ENCODE results near the gene SDC1.
A peak's percentile ranks its signal among the peaks of the same experiment; 100 is the strongest.

The SDC1 gene

DNA sequence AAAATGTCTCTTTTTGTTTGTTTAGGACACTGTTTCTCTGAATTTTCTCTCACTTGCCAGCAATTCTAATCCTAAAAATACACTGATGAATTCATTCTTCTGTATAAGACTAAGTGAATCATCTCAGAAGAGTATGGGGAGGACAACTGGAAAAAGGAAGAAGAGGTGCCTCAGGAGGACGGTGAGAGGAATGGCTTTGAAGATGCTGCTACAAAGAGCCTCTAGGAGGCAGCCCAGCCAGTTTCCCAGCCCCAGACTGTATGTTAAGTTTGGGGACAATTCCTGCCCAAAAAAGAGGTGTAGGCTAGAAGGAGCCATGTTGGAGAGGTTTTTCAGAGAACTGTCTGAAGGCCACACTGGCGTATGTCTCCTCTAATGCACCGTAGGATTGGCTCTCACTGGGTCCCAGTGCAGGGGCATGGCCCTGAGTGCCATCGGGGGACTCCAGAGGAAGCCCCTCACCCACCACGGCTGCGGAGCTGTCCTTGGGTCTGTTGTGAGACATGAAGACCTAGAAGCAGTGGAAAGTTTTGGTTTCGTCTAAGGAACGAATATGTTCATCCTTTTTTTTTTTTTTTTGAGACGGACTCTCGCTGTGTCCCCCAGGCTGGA is 3.1 kb upstream of the SDC1 start:
- peak; percentile 12 for DNase-seq

DNA sequence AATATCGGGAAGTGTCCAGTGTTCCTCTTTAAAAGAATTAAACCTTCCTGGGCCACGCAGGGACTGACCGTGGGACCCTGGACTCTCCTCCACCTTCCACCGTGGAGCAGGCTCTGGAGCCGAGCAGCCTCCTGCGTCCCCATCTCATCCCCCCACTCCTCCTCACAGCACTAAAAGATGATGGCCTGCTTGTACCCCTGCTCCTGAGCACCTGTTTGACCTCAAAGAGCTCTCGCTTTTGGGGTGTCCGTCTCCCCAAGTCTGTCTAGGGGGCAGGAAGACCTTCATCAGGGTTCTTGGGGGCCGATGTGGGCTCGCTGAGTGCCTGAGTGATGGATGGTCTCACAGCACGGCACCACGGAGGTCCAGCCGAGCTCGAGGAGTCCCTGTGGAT is 1.2 kb upstream of the SDC1 start:
- DNase-seq: peak; percentile 25

DNA sequence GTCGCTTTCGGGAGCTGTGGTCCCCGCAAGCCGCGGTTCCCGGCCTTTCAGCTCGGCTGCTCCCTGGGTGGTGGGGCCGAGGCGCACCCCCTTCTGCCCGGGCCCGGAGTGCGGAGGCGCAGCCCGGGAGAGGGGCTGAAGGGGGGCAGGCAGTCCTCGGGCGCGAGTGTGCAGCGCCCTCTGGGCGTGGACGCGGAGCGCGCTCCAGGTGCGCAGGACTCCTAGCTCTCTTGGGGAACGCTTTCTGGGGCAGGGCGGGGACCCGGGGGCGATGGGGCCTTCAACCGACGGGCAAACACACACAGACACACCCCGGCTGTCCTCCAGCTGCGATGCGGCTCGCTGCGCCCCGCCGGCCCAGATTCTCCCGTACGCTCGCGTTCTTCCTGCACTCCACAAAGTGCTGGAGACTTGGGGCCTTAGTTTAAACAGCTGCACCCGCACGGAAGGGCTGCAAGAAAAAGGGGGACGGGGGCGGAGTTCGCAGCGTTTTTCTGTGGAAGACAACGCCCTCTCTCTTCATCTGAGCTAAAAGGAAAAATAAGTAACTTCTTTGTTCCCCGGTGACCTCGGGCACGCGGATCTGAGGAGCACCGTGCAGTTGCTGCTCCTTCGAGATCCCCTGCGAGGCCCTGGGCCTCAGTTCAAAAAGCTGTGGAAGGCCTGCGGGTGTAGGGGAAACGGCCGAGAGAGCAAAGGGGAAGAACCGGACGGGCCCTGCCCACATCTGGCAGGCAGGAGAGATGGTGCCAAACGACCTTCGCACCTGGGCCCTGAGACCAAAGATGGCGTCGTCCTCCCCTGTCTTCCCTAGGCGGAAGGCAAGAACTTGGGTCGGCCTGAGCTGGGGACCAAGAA is 593 bp upstream of the SDC1 start:
- peak; percentile 72 for DNase-seq

DNA sequence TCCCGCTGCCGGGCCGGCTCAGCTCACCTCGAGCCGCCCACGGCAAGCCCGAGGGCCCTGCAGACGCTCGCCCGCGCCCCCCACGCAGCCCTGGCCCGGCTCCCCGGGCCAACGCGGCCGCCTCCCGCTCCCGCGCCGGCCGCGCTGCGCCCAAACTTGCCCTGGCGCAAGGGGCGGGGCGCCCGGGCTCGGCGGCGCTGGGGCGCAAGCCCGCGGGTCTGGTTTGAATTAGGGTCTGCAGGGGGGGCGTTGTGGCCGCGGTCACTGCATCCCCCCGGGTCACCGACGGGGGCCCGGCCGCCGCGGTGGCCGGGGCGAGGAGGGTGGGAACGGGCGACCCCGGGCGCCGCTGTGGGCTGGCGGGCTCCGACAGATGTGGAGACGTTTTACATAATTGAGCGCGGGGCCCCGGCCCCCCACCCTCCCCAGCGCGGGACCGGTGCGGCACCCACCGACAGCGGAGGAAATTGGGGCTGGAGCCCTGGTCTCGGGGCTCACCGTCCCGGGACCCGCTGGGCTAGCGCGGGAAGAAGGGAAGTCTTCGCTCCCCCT is 690 bp downstream of the SDC1 start:
- no peak for DNase-seq

DNA sequence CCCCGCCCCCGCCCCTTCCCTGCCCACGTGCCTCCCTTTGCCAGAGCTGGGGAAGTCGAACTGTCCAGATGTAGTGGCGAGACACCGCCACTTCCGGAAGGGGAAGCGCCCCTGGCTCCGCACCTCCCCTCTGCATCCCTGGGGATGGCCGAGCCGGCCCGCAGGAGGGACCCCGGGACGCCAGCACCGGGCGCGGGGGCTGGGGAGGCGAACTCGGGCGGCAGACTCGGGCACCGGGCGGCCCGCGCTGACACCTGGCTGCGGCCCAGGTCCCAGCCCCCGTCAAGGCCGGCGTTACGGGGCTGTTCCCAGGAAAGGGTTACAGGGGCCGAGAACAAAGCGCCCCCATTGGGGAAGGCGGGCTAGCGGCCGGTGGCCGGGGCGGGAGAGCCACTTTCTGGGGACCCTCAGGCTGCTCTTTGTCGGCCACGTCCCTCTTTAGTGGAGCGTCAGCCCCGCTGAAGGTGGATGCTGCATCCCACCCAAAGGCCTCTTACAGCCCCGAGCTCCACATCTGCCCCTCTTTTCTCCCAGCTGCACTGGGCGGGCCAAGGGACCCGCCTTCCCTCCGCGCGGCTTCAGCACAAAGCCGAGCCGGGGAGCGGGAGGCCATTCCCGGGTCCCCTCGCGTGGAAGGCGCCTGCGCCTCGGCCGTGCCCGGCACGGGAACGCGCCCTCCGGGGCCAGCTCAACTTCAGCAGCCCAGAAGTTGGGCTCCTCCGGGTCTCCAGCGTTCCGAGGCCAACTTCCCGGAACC is 1.3 kb downstream of the SDC1 start:
- DNase-seq: no peak

DNA sequence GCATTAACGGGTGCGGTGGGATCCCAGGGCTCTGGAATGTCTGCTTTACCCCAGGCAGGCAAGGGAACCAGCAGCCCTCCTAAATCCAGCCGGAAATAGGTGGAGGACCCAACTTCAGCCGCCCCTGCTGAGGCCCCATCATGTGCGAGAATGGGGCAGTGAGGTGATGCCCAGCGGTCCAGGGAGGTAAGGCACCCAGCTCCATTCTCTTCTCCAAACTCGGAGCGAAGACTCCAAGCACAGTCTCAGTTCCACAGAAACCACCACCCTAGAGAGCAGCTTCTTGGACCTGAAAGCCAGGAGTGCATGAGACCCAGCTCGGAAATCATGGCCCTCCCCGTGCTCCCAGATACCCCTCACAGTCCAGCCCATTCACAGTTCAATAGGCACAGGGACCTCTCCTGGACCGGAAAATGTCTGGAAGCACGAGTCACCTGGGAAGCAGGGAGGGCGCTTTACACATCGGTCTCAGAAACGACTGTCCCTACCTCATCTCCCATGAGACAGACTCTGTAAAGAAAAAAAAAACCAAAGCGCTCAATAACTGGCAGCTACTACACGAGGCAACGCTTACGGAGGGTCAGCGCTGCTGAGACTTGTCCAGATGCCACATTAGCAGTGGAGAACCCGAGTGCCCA is 2.0 kb downstream of the SDC1 start:
- no peak for DNase-seq

DNA sequence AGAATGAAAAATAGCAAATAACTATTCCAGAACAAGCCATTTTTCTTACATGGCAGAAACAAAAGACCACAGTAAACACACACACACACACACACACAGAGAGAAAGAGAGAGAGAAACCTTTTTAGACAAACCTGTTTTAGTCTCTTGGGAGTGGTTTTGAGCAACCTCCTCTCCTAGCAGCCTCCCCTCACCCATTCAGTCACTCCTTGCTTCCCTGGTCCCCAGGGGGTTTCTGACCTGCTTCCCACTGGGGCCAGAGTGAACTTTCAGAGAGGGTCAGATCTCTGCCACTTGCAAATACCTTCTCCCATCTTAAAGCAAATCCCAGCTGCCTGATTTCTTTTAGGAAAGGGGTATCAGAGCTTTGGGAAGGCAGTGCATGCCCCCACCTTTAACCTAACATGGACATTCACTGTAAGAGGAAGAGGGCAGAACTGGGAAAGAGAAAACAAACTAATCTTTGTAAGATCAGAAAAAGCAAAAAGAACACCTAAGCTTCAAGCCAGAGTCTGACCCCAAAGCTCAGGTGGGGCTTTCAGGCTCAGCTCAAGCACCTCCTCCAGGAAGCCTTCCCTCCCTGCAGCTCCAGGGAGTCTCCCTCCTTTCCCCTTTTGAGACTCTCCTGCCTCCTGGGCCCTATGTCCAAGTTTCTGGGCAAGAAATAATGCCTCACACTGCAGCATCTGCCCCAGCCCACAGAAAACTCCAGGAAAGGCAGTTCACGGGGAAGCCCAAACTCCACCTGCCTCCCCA is 2.7 kb downstream of the SDC1 start:
- DNase-seq: no peak

DNA sequence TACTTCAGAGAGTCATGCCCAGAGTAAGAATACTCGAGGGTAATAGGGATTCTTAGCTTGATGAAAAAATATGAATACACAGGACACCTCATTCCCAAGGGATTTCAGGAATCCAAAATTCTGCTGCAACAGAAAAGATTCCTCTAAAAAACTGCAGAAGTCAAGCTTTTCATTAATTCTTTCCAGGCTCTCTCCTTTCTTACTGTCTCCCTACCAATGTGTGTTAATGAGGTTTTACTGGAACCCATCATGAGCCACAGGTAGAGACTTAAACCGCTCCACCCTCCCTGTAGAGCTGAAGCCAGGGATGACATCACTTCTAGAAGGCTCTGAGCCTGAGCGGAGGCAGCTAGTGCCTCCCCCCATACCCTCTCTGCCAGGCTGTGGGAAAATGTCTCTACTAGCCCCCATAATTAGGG is 3.4 kb downstream of the SDC1 start:
- no peak for DNase-seq

DNA sequence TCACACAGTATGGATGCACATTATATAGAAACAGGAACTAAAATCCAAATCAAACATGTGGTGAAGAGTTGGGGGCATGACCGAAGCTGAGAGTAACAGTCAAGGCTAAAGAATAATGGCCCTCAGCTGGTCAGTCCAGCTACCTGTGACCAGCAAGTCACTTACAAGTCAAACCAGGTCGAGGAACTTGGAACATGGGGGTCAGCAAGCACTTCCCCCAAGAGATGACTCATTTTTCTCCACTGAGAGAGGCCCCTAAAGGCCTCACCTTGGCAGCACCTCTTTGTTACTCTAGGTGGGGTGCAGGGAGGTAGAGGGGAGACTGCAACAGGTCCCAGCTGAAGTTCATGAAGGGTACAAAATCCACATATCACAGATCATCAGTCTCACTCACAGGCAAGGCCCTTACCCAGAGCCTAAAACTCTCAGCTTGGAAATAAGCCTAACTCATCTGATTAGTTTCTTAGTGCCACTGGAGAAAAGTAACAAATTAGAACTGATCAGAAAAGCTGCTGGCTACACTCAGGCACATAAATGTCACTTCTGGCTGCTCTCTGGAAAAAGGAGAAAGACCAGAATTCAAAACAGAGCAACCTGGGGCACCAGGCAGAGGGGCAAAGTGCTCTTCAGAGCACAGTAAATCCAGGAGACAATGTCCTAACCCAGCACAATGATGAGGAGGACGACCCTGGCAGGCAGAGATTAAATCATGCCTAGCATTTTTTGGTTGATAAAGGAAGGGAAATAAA is 4.0 kb downstream of the SDC1 start:
- no peak for DNase-seq

DNA sequence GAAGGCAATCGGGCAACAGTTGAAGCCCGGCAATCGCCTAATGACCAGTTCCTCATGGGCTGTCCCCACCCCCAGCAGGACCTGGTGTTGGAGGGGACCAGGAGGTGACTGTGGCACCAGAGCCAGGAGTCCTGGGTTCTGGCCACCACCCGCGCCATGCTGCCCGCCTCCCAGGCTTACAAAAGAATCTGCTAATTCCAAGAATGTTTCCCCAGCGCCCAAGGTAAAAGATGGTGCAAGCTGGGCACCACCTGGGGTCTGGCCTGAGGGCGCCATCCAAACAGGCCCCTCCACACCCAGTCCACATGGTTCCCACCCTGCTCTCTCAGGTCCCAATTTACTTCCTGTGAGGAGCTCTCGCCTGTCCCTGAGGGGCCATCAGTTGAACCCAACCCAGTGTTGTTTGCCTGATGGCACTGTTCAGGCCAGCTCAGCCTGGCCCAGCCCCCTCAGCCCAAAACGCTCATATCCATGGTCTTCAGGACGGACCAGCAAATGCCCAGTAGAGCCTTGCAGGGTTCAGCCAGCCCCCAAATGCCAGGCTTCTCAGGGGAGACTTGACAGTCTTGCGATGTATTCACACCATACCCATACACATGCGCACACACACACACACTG is 5.1 kb downstream of the SDC1 start:
- DNase-seq: no peak

DNA sequence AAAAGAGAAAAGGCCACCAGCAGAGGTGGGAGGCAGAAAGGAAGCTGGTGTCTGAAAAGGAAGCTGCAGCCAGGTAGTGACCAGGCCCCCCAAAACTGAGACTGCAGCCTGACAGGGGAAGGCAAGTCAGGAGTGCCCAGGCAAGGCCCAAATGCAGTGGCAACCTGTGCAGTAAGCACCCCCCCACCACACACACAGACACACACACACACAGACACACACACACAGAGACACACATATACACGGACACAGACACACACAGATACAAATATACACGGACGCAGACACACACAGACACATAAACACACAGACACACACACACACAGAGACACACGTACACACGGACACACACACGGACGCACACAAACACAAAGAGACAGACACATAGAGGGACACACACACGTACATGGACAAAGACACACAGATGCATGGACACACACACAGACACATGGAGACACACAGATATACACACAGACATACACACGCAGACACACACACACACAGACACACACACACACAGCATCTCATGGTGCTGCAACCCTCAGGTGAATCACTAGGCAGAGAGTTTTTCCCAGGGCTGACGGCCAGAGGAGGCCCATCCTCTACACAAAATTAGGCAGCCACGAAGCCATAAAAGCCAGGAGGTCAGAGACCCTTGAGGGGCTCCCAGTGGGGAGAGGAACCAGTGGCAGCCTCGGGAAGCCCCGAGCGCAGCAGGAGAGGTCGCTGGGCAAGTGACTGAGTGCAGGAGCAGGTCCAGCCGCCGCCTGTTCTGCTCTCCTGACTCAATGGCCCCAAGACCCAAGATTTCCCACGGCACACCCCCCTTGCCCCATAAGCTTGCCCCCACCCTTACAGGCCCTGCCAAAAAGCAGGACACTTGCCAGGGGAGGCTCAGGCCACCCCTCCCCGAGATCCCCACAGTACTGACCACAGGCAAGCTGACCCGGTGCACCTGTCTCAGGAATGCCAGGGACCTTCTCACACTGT is 6.3 kb downstream of the SDC1 start:
- no peak for DNase-seq

DNA sequence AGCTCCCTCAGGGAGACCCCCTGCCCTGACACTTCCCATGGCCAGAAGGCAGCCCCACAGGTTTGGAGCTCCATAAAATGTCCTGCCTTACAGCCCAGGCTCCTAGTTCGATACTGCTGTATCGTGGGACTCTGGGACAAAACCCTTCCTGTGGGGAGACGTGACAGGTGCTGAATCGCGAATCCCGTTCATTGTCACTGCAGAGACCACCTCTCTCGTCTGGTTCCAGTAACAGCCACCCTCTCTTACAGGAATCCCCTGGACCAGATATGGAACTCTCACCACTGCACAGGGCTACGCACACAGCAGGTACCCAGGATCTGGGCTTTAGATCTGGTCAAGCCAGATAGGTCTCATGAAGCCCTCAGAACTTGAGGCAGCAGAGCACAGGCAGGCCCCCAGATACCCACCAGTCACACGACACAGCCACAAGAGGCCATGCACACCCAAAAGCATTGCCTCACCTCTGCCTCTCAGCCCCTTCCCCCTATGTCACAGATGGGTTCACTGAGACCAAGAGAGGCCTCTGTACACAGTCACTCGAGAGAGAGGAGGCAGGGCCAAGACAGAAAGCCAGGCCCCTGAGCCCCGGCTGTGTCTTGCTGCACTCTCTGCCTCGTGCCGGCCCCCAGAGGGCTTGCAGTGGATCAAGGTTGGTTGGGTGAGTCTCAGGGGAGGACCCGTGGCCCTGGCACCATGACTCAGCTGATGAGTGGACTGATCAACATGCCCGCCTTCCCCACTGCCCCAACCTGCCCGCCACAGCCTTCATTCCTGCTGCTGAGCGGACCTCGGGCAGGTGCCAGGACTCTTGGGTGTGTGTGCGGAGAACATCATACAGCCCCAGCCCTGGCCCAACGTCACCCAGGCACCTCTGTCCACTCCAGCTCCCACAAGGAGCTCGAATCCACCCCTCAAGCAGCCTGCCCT is 7.6 kb downstream of the SDC1 start:
- DNase-seq: no peak

DNA sequence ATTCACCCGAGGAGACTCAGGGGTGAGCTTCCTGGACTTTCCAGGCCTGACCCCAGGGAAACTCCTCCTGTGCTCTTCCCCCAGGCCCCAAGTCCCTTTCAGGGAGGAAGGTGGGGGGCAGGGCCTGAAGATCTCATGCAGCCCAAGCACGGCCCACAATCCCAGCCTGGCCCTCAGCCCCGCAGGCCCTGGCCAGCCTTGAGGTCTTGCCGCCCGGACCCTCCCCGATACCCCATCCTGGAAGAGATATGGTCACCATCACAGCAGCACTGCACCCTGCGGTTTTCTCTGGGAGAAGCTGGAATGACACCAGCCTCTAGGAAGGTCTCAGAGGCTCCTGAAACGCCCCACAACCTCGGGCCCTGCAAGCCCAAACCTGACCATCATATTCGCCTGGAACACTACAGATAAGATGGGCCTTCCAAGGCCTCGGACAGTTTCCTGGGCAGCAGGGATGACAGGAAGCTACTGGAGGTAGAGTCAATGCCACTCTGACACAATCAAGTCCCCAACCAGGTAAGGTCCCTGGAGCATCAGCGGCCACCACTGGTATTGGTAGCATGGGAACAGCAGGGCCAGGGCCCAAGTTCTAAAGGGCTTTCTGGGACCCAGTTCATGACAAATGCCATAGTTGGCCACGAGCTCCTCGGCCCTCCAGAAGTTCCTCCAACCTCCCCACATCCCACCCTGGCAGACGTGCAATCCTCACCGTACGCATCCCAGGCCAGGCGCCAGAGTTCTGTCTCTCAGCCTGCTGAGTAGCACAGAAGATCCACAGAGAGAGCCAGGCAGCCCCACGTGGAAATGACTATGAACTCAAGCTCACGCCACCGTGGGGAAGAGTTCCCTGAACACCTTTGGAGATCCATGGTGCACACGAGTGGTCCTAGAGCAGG is 8.6 kb downstream of the SDC1 start:
- no peak for DNase-seq

DNA sequence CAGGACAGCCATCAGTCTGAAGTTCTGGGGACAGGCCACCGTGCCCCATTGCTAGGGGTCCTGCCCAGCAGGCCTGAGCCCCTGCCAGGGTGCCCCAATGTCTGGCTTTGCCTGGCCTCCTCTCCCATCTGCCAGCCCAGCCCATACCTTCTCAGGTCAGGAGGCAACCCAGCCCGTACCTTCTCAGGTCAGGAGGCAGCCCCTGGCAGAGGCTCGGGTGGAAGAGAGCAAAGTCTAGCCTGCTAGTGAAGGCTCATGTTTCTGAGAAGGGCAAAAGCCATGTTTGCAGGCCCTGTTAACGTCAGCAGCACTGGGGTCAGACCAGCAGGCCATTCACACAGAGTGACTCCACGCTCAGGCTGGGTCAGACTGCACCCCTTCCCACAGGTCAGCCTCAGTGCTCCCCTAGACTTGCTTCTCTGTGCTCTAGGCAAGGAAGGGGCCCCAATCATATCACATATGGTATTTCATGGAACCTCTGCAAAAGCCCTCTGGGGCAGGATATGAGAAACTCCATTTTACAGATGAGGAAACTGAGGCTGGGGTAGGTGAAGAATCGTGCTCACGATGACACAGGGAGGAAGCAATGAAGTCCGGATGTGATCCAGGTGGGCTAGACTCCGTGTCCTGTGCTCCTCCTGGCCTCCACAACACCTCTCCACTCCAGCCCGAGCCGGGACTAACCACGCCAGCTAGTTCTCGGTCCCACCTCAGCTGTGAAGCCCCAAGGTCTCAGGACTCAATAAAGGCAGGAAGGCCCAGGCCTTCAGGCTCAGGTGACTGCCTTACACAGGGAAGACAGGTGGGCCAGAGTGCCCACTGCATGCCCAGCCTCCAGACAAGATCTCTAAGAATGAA is 9.5 kb downstream of the SDC1 start:
- DNase-seq: no peak

DNA sequence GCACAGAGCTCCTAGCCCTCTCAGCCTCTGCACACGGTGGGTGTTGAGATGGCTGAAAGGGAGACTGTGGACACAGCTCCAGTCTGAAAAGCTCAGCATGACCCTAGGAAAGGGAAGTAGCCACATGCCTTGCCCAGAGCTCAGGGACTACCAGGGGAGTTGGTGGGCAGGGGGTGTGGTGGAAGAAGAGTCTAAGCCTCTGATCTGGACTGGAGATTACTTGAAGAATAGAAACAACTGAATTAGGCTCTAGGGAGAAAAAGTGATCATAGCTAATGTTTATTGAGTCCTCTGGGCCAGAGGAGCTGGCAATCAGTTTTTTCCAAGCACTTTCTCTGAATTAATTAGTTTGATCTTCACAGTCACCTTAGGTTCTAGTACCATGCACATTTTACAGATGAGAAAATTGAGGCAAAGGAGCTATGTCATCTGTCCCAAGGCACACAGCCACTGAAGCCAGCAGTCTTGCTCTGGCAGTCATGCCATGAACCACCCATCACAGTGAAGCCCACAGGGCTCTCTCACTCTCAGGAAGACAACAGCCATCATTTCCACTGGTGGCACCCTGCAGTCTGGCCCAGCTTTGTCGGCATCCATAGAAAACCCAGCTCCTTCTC is 10.3 kb downstream of the SDC1 start:
- no peak for DNase-seq
